ENCODE results near the gene RAB3GAP1.

DNA sequence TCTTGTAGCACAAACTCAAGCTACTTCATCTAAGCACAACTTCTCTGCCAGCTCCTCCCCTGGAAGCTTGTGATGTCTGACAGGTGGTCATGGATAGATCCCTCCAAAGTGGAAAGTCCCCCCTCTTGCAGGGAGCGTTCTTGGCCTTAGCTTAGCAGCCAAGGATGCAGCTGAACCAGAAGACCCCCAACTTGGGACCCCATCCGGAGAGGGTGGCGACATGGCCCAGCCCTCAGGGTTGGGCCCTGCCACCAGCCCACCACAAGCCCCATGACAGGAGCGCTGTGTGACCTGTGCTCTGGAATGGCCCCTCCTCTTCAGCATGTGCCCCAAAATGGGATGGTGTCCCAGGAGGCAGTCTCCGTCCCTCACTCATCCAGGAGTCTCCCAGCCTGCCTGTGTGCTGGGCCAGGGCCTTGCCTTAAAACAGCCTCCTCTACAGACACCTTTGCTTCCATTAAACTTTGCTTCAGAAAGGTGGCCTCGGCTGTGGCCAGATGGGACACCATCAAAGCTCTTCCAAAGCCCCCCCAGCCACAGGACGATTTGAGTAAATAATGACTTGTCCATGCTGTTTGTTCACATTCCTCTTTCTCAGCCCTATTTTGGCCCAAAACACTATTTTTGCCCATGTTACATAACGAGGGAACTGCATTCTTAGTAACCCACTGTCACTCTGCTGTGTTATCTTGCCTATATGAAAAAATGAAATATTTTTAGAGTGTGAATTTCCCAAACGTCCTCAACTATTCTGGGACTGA lies 122.1 kb downstream of the RAB3GAP1 start:
- TF ChIP-seq, protein P1, sequence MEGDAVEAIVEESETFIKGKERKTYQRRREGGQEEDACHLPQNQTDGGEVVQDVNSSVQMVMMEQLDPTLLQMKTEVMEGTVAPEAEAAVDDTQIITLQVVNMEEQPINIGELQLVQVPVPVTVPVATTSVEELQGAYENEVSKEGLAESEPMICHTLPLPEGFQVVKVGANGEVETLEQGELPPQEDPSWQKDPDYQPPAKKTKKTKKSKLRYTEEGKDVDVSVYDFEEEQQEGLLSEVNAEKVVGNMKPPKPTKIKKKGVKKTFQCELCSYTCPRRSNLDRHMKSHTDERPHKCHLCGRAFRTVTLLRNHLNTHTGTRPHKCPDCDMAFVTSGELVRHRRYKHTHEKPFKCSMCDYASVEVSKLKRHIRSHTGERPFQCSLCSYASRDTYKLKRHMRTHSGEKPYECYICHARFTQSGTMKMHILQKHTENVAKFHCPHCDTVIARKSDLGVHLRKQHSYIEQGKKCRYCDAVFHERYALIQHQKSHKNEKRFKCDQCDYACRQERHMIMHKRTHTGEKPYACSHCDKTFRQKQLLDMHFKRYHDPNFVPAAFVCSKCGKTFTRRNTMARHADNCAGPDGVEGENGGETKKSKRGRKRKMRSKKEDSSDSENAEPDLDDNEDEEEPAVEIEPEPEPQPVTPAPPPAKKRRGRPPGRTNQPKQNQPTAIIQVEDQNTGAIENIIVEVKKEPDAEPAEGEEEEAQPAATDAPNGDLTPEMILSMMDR (IDR thresholded peaks at IDR 0.05; ENCODE audit: insufficient read depth, low read depth, low read length), result no peak
- TF ChIP-seq EZH2 (IDR thresholded peaks at IDR 0.05; ENCODE audit: insufficient read depth, low read length), result no peak
